Endothelial cell of umbilical vein (primary cell): ENCODE results near the gene ADAMTSL3.

Experiments used
- CTCF ChIP-seq, 2 donors: IDR thresholded peaks; 1 replicate in 1 of 2; 2 replicates in 1 of 2; pipeline ENCODE4 v1.5.1; 2011; ENCODE audit warnings: low read length in 2 of 2, mild to moderate bottlenecking in 2 of 2, moderate library complexity in 2 of 2, control low read depth in 1 of 2, inconsistent platforms in 1 of 2, low read depth in 1 of 2; ENCODE audit not compliant: insufficient read depth in 1 of 2; ENCODE audit errors: extremely low read depth in 1 of 2
- EZH2 ChIP-seq: IDR thresholded peaks from 2 replicates; pipeline ENCODE4 v1.6.1; 2012; ENCODE audit warnings: borderline replicate concordance, low read depth, mild to moderate bottlenecking, moderate library complexity, low read length, inconsistent platforms; ENCODE audit not compliant: severe bottlenecking
- FOS ChIP-seq: IDR thresholded peaks from 2 replicates; pipeline ENCODE4 v1.6.1; 2011; ENCODE audit warnings: mild to moderate bottlenecking, low read length, moderate library complexity, borderline replicate concordance; ENCODE audit not compliant: insufficient read depth
- GATA2 ChIP-seq: IDR thresholded peaks from 2 replicates; pipeline ENCODE4 v1.7.0; 2011; ENCODE audit warnings: low read depth, mild to moderate bottlenecking, moderate library complexity, mixed read lengths, low read length; ENCODE audit not compliant: insufficient read length, insufficient read depth
- JUN ChIP-seq: IDR thresholded peaks from 2 replicates; pipeline ENCODE4 v1.6.1; 2011; ENCODE audit warnings: borderline replicate concordance, low read depth; ENCODE audit not compliant: insufficient read length, insufficient read depth
- MAX ChIP-seq: IDR thresholded peaks from 2 replicates; pipeline ENCODE4 v1.6.1; 2011; ENCODE audit not compliant: insufficient read depth, insufficient read length
- MYC ChIP-seq: IDR thresholded peaks from one replicate; pipeline ENCODE4 v1.6.1; 2011; ENCODE audit warnings: mild to moderate bottlenecking, low read depth, low read length
- POLR2A ChIP-seq: IDR thresholded peaks from 2 replicates; pipeline ENCODE4 v1.6.1; 2012; ENCODE audit warnings: low read depth, mild to moderate bottlenecking, control low read depth, low read length
- POLR2AphosphoS5 ChIP-seq: IDR thresholded peaks from 2 replicates; pipeline ENCODE4 v1.6.1; 2012; ENCODE audit warnings: low read depth, mild to moderate bottlenecking, control low read depth, low read length, moderate library complexity; ENCODE audit not compliant: insufficient read depth

DNA sequence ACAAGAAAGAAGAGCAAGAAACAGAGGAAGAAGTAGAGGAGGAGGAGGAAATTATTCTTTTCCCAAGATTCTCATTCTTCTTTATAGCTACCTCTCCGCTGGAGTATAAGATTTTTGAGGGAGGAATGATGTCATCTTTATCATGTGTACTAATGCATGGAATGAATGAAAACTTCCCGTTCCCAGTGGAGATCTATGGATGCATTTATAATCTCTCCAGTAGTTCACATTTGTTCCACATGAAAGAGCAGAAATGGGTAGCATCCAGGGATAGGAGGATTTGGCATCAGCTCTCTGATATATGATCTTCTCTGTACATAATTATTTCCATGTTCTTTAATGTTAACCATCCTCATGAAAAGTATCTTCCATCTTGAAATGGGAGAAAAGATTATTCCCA is 244.4 kb downstream of the ADAMTSL3 start:
- TF ChIP-seq CTCF (IDR thresholded peaks at IDR 0.05; ENCODE audit: extremely low read depth in 1 of 2, insufficient read depth in 1 of 2, low read depth in 1 of 2, low read length in 2 of 2) (no peak), POLR2A (no peak), POLR2AphosphoS5 (no peak), MYC (no peak), EZH2 (no peak), MAX (no peak), FOS (no peak), JUN (no peak), GATA2 (no peak)
